ENCODE data around the gene NR5A1.

The NR5A1 gene

GRCh38 chr9:124514874-124515273 is 7.7 kb upstream of the NR5A1 start:
- no peak overlapping the region for H3K4me3 ChIP-seq (ENCODE audit: low read depth, low read length)

GRCh38 chr9:124514125-124514524 is 6.9 kb upstream of the NR5A1 start:
- H3K4me3 ChIP-seq (ENCODE audit: low read depth, low read length) = no peak overlapping the region

GRCh38 chr9:124513376-124513994 is 6.3 kb upstream of the NR5A1 start:
- H3K4me3 ChIP-seq (ENCODE audit: low read depth, low read length) = no peak overlapping the region

- no peak overlapping the region for H3K4me3 ChIP-seq (ENCODE audit: low read depth, low read length)
These were observed 5.6 kb upstream of the NR5A1 start for GRCh38 chr9:124512806-124513204.

- no peak overlapping the region for H3K4me3 ChIP-seq (ENCODE audit: low read depth, low read length)
These were observed 4.9 kb upstream of the NR5A1 start for GRCh38 chr9:124511891-124512805.

- H3K4me3 ChIP-seq (ENCODE audit: low read depth, low read length) = no peak overlapping the region
These were observed 4.2 kb upstream of the NR5A1 start for GRCh38 chr9:124511426-124511840.

- H3K4me3 ChIP-seq (ENCODE audit: low read depth, low read length) = no peak overlapping the region
These were observed 3.6 kb upstream of the NR5A1 start for GRCh38 chr9:124510650-124511425.

GRCh38 chr9:124507880-124508423 is 753 bp upstream of the NR5A1 start:
- H3K4me3 ChIP-seq (ENCODE audit: low read depth, low read length) = no peak overlapping the region

- no peak overlapping the region for H3K4me3 ChIP-seq (ENCODE audit: low read depth, low read length)
These were observed 766 bp downstream of the NR5A1 start for GRCh38 chr9:124506433-124506832.

- H3K4me3 ChIP-seq (ENCODE audit: low read depth, low read length) = no peak overlapping the region
These were observed 1.3 kb downstream of the NR5A1 start for GRCh38 chr9:124505901-124506346.

GRCh38 chr9:124505006-124505900 is 1.9 kb downstream of the NR5A1 start:
- peak overlapping the region; percentile 8 for H3K4me3 ChIP-seq (ENCODE audit: low read depth, low read length)

- no peak overlapping the region for H3K4me3 ChIP-seq (ENCODE audit: low read depth, low read length)
These were observed 2.6 kb downstream of the NR5A1 start for GRCh38 chr9:124504530-124505005.

- H3K4me3 ChIP-seq (ENCODE audit: low read depth, low read length) = peak overlapping the region; percentile 4
These were observed 3.3 kb downstream of the NR5A1 start for GRCh38 chr9:124503713-124504529.

GRCh38 chr9:124502711-124503702 is 4.2 kb downstream of the NR5A1 start:
- H3K4me3 ChIP-seq (ENCODE audit: low read depth, low read length) = no peak overlapping the region

- no peak overlapping the region for H3K4me3 ChIP-seq (ENCODE audit: low read depth, low read length)
These were observed 5.4 kb downstream of the NR5A1 start for GRCh38 chr9:124501771-124502320.

- H3K4me3 ChIP-seq (ENCODE audit: low read depth, low read length) = no peak overlapping the region
These were observed 6.2 kb downstream of the NR5A1 start for GRCh38 chr9:124500796-124501611.

Data from iPS-11a (cell line).